ENCODE measurements around the gene ZNF331. TPM values are rescaled to one million over a fixed set of nuclear protein-coding genes. Genes with fewer than 3 reads are reported as not detected.

The ZNF331 gene
- total and polyA plus RNA-seq, 9 donors, result 23.7 to 365 (median 108) TPM

DNA sequence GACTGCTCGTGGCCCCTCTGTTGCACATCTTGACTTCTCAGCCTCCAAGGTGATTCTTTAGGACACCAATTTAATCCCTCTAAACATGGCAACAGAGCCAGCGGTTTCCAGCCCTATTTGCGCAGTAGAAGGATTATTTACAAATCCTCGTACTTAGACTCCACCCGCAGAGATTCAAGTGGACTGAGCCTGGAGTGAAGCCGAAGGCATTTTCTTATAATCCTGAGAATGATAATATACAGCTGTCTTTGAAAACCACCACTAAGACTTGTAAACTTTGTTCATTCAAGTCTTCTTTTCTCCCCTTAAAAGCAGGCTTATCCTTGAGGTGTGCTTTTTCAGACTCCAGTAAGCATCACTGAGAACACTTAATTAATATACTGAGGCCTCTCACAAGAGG, 89.0 kb downstream of the ZNF331 start:
- no peaks in the 10 kb centered on the region for H3K36me3 ChIP-seq
- intact Hi-C loops (cut with DNase I), result no loop called here
- no peaks in the 10 kb centered on the region for H3K27me3 ChIP-seq
- WGBS, 3 donors, result 76 to 82% (median 77%) methylated on average over 6 of the region's 6 CpGs
- no peaks in the 10 kb centered on the region for H3K9me3 ChIP-seq
- no peaks in the 10 kb centered on the region for H3K4me1 ChIP-seq (ENCODE audit: insufficient read depth)
- no peak overlapping the region for H3K27ac ChIP-seq
- DNase-seq, result no peak
- TF ChIP-seq EP300 (IDR thresholded peaks at IDR 0.05), result no peak
- TF ChIP-seq, protein P1, sequence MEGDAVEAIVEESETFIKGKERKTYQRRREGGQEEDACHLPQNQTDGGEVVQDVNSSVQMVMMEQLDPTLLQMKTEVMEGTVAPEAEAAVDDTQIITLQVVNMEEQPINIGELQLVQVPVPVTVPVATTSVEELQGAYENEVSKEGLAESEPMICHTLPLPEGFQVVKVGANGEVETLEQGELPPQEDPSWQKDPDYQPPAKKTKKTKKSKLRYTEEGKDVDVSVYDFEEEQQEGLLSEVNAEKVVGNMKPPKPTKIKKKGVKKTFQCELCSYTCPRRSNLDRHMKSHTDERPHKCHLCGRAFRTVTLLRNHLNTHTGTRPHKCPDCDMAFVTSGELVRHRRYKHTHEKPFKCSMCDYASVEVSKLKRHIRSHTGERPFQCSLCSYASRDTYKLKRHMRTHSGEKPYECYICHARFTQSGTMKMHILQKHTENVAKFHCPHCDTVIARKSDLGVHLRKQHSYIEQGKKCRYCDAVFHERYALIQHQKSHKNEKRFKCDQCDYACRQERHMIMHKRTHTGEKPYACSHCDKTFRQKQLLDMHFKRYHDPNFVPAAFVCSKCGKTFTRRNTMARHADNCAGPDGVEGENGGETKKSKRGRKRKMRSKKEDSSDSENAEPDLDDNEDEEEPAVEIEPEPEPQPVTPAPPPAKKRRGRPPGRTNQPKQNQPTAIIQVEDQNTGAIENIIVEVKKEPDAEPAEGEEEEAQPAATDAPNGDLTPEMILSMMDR (IDR thresholded peaks at IDR 0.05), result no peak
- no peak for TF ChIP-seq POLR2A (IDR thresholded peaks at IDR 0.05)
- no peak overlapping the region for H3K4me3 ChIP-seq

Other genes with a start within 250 kb of the ZNF331 start
- 1 to 10 TPM; 3.1 to 8.2 (median 7.3) TPM for gene ZNF845, start 204.4 kb upstream of the ZNF331 start, total RNA-seq
- gene ZNF845, start 204.4 kb upstream of the ZNF331 start, polyA plus RNA-seq, result 1 to 10 TPM; 3.3 to 3.8 TPM
- gene ZNF525, start 172.4 kb upstream of the ZNF331 start, total RNA-seq, result 10 to 100 TPM in 6 of 7 donors, 1 to 10 TPM in 1; 4.0 to 25.7 (median 18.8) TPM
- 1 to 10 TPM; 6.2 to 8.1 TPM for gene ZNF525, start 172.4 kb upstream of the ZNF331 start, polyA plus RNA-seq
- 10 to 100 TPM in 6 of 7 donors, 1 to 10 TPM in 1; 9.2 to 27.9 (median 21.8) TPM for gene ZNF765, start 143.0 kb upstream of the ZNF331 start, total RNA-seq
- gene ZNF765, start 143.0 kb upstream of the ZNF331 start, polyA plus RNA-seq, result 1 to 10 TPM; 6.8 to 9.8 TPM
- 10 to 100 TPM in 5 of 7 donors, 1 to 10 TPM in 2; 8.5 to 19.5 (median 10.3) TPM for gene ZNF761, start 106.2 kb upstream of the ZNF331 start, total RNA-seq
- gene ZNF761, start 106.2 kb upstream of the ZNF331 start, polyA plus RNA-seq, result 1 to 10 TPM; 6.7 to 7.8 TPM
- 1 to 10 TPM; 2.0 to 6.0 (median 3.2) TPM for gene ZNF813, start 70.4 kb upstream of the ZNF331 start, total RNA-seq
- 1 to 10 TPM; 1.9 to 2.1 TPM for gene ZNF813, start 70.4 kb upstream of the ZNF331 start, polyA plus RNA-seq
- gene DPRX, start 93.9 kb downstream of the ZNF331 start, total RNA-seq, result not detected
- gene DPRX, start 93.9 kb downstream of the ZNF331 start, polyA plus RNA-seq, result not detected